DMS 273 treated with DMSO at 0.1 percent for 48 hours (cell line): ENCODE measurements around the gene PTGIS.

ENCODE experiments used
- DNase-seq: peaks from one replicate; lab custom pipeline; 2025; lab: John Stamatoyannopoulos, UW

Gene PTGIS

GRCh38 chr20:49595811-49596561 is 28.0 kb upstream of the PTGIS start:
- no peak for DNase-seq

GRCh38 chr20:49595346-49595745 is 27.4 kb upstream of the PTGIS start:
- no peak for DNase-seq

- no peak for DNase-seq
These were observed 27.0 kb upstream of the PTGIS start for GRCh38 chr20:49594931-49595315.

GRCh38 chr20:49594143-49594930 is 26.4 kb upstream of the PTGIS start:
- no peak for DNase-seq

- DNase-seq: no peak
These were observed 25.7 kb upstream of the PTGIS start for GRCh38 chr20:49593466-49594142.

- DNase-seq: no peak
These were observed 24.2 kb upstream of the PTGIS start for GRCh38 chr20:49592120-49592519.

GRCh38 chr20:49591217-49591865 is 23.4 kb upstream of the PTGIS start:
- DNase-seq: no peak

- no peak for DNase-seq
These were observed 22.5 kb upstream of the PTGIS start for GRCh38 chr20:49590163-49591017.

- DNase-seq: no peak
These were observed 21.8 kb upstream of the PTGIS start for GRCh38 chr20:49589747-49590146.

GRCh38 chr20:49587111-49587570 is 19.2 kb upstream of the PTGIS start:
- DNase-seq: no peak

- DNase-seq: no peak
These were observed 17.8 kb upstream of the PTGIS start for GRCh38 chr20:49585585-49586245.

- DNase-seq: no peak
These were observed 16.8 kb upstream of the PTGIS start for GRCh38 chr20:49584418-49585382.

GRCh38 chr20:49583669-49584417 is 15.9 kb upstream of the PTGIS start:
- DNase-seq: peak; percentile 87

GRCh38 chr20:49583343-49583668 is 15.4 kb upstream of the PTGIS start:
- DNase-seq: no peak

GRCh38 chr20:49582413-49583334 is 14.7 kb upstream of the PTGIS start:
- DNase-seq: no peak

GRCh38 chr20:49581482-49581881 is 13.5 kb upstream of the PTGIS start:
- no peak for DNase-seq

- no peak for DNase-seq
These were observed 12.9 kb upstream of the PTGIS start for GRCh38 chr20:49580813-49581174.
